Osteoblast (primary cell): ENCODE measurements around the gene STOX1. TPM values are rescaled to one million over a fixed set of nuclear protein-coding genes. Genes with fewer than 3 reads are reported as not detected.

ENCODE experiments used
- DNase-seq: peaks from one replicate; pipeline ENCODE4 v3.0.0; 2011; ENCODE audit warnings: low spot score, mixed read lengths; ENCODE audit not compliant: insufficient read length; ENCODE audit errors: missing footprints
- H2AFZ ChIP-seq: 2 replicates; pipeline ENCODE4 v1.6.0; 2011; ENCODE audit warnings: mild to moderate bottlenecking, low read length
- H3K27ac ChIP-seq: 2 replicates; pipeline ENCODE4 v1.5.1; 2011; ENCODE audit warnings: mild to moderate bottlenecking, low read depth, low read length, moderate library complexity
- H3K27me3 ChIP-seq: 2 replicates; pipeline ENCODE4 v1.6.0; 2012; ENCODE audit warnings: mild to moderate bottlenecking, control low read depth, inconsistent platforms, low read length, moderate library complexity; ENCODE audit not compliant: insufficient read depth
- H3K36me3 ChIP-seq: 2 replicates; pipeline ENCODE4 v1.5.1; 2011; ENCODE audit warnings: mild to moderate bottlenecking, low read length, control low read depth, moderate library complexity; ENCODE audit not compliant: insufficient read depth
- H3K4me1 ChIP-seq: 2 replicates; pipeline ENCODE4 v1.5.1; 2011; ENCODE audit warnings: mild to moderate bottlenecking, low read length, control low read depth, moderate library complexity; ENCODE audit not compliant: insufficient read depth
- H3K4me2 ChIP-seq: 2 replicates; pipeline ENCODE4 v1.6.0; 2011; ENCODE audit warnings: mild to moderate bottlenecking, low read length; ENCODE audit not compliant: insufficient read depth
- H3K4me3 ChIP-seq: fragments of 200-600 bp; sonication (generic); 3 replicates; pipeline ENCODE4 v1.5.1; 2012; ENCODE audit warnings: mild to moderate bottlenecking, low read length, inconsistent platforms; ENCODE audit not compliant: insufficient read depth
- H3K79me2 ChIP-seq: 2 replicates; pipeline ENCODE4 v1.6.0; 2012; ENCODE audit warnings: mild to moderate bottlenecking, low read length, control low read depth, inconsistent platforms; ENCODE audit not compliant: insufficient read depth
- H3K9me3 ChIP-seq: 2 replicates; pipeline ENCODE4 v1.5.1; 2011; ENCODE audit warnings: low read depth, low read length, control low read depth
- H4K20me1 ChIP-seq: 2 replicates; pipeline ENCODE4 v1.6.0; 2012; ENCODE audit warnings: mild to moderate bottlenecking, low read length, control low read depth; ENCODE audit not compliant: insufficient read depth
- total RNA-seq: library from RNA; depleted of rRNA; stranded (reverse); fragments of >200 nt; gene quantifications from 2 replicates; pipeline ENCODE4 v1.2.3, GENCODE V29; 2012
- TF ChIP-seq, protein P1 (sequence below): IDR thresholded peaks from 2 replicates; pipeline ENCODE4 v1.5.1; 2011; ENCODE audit warnings: mild to moderate bottlenecking, low read depth, low read length, moderate library complexity; ENCODE audit errors: extremely low read depth

STOX1 gene, protein sequence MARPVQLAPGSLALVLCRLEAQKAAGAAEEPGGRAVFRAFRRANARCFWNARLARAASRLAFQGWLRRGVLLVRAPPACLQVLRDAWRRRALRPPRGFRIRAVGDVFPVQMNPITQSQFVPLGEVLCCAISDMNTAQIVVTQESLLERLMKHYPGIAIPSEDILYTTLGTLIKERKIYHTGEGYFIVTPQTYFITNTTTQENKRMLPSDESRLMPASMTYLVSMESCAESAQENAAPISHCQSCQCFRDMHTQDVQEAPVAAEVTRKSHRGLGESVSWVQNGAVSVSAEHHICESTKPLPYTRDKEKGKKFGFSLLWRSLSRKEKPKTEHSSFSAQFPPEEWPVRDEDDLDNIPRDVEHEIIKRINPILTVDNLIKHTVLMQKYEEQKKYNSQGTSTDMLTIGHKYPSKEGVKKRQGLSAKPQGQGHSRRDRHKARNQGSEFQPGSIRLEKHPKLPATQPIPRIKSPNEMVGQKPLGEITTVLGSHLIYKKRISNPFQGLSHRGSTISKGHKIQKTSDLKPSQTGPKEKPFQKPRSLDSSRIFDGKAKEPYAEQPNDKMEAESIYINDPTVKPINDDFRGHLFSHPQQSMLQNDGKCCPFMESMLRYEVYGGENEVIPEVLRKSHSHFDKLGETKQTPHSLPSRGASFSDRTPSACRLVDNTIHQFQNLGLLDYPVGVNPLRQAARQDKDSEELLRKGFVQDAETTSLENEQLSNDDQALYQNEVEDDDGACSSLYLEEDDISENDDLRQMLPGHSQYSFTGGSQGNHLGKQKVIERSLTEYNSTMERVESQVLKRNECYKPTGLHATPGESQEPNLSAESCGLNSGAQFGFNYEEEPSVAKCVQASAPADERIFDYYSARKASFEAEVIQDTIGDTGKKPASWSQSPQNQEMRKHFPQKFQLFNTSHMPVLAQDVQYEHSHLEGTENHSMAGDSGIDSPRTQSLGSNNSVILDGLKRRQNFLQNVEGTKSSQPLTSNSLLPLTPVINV
- total RNA-seq: under 0.01 and 0.29 TPM in 2 replicates

DNA sequence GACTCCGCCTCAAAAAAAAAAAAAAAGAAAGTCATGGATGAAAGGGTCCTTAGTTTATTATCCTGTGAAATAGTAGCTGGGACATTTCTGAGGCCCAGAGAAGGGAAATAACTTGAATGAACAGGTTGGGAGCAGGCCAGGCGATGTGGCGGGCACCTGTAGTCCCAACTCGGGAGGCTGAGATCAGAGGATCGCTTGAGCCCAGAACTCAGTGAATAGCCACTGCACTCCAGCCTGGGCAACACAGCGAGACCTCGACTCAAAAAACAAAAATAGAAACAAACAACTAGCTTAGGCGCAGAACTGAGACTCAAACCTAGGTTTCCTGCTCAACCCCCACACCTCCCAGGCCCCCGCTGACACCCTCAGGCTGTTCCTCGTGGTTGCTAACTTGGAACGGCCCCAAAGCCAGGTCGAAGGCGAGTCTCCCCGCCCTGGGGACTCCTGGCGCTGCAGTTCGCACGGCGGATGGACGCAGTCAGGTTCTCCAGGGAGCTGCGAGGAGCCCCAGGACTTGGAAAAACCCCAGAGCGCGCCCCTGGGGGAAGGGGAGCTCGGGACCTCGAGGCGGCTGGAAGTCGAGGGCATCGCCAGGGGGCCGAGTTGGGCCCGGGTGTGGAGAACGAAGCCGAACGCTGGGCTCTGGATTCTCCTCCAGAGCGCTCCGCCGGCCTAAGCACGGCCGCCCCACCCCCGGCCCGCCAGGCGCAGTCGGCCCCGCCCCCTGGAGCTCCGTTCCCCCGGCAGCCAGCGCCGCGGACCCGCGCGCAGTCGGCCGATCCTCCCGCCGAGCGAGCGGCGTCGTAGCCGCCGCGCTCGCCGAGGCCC, at the start of gene STOX1:
TSS of gene STOX1 (plus strand) at position 768 of the 828 bp plus-strand sequence. CDS start 93 bp downstream, outside the sequence.
- no peak within 1 kb of the TSS for H3K27ac ChIP-seq
- DNase-seq: peak; percentile 93
- no peaks in the 10 kb centered on the region for H3K9me3 ChIP-seq
- H2AFZ ChIP-seq: peak within 1 kb of the TSS; percentile 89
- H3K36me3 ChIP-seq: no peaks in the 10 kb centered on the region
- peak within 1 kb of the TSS; percentile 86 for H3K4me2 ChIP-seq
- H3K4me3 ChIP-seq: peak within 1 kb of the TSS; percentile 72
- H3K4me1 ChIP-seq: peaks cover 4% of the 10 kb centered on the region
- H3K27me3 ChIP-seq: peaks cover 29% of the 10 kb centered on the region
- TF ChIP-seq, protein P1, sequence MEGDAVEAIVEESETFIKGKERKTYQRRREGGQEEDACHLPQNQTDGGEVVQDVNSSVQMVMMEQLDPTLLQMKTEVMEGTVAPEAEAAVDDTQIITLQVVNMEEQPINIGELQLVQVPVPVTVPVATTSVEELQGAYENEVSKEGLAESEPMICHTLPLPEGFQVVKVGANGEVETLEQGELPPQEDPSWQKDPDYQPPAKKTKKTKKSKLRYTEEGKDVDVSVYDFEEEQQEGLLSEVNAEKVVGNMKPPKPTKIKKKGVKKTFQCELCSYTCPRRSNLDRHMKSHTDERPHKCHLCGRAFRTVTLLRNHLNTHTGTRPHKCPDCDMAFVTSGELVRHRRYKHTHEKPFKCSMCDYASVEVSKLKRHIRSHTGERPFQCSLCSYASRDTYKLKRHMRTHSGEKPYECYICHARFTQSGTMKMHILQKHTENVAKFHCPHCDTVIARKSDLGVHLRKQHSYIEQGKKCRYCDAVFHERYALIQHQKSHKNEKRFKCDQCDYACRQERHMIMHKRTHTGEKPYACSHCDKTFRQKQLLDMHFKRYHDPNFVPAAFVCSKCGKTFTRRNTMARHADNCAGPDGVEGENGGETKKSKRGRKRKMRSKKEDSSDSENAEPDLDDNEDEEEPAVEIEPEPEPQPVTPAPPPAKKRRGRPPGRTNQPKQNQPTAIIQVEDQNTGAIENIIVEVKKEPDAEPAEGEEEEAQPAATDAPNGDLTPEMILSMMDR: no peak
- no peaks in the 10 kb centered on the region for H4K20me1 ChIP-seq
- H3K79me2 ChIP-seq: no peaks in the 10 kb centered on the region

DNA sequence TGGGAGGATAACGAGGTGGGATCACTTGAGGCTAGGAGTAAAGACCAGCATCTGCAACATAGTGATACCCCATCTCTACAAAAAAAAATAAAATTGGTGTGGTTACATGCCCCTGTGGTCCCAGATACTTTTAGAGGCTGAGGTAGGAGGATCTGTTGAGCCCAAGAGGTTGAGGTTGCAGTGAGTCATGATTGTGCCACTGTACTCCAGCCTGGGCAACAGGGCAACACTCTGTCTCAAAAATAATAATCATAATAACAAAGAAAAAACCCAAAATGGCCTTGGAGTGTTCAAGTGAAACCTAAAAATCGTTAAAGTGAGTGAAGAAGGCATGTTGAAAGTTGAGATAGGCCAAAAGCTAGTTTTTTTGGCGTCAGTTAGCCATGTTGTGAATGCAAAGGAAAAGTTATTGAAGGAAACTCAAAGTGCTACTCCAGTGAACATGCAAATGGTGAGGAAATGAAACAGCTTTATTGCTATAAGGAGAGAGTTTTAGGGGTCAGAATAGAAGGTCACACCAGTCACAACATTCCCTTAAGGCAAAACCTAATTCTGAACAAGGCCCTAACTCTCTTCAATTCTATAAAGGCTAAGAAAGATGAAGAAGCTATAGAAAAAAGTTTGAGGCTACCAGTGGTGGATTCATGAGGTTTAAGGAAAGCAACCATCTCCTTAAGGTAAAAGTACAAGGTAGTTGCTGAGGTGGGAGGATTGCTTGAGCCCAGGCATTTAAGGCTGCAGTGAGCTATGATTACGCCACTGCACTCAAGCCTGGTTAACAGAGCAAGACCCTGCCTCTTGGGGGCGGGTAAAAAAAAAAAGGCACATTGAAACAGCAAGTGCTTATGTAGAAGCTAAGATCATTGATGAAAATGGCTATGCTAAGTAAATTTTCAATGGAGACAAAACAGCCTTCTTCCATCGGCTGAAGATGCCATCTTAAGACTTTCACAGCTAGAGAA, 45.4 kb upstream of the STOX1 start:
- TF ChIP-seq, protein P1: no peak
- H3K36me3 ChIP-seq: peaks cover 67% of the 10 kb centered on the region

DNA sequence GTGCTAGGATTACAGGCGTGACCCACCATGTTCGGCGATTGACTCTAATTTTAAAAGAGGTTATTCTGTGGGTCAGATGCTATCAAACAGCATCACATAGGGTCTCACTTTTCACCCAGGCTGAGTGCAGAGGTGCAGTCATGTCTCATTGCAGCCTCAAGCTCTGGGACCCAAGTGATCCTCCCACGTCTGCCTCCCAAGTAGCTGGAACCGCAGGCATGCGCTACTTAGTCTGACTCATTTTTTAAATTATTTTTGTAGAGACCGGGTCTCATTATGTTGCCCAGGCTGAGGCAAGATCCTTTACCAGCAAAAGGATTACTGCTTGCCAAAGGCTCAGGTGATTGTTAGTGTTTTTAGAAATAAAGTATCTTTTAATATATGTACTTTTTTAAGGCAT, 42.9 kb upstream of the STOX1 start:
- peaks cover 5% of the 10 kb centered on the region for H4K20me1 ChIP-seq
- no peaks in the 10 kb centered on the region for H3K79me2 ChIP-seq
- no peak overlapping the region for H3K4me3 ChIP-seq
- no peaks in the 10 kb centered on the region for H3K4me1 ChIP-seq
- no peaks in the 10 kb centered on the region for H3K9me3 ChIP-seq
- DNase-seq: peak; percentile 50
- no peak overlapping the region for H3K4me2 ChIP-seq
- no peak overlapping the region for H3K27ac ChIP-seq
- H3K27me3 ChIP-seq: no peaks in the 10 kb centered on the region
- TF ChIP-seq, protein P1: no peak
- H3K36me3 ChIP-seq: peaks cover 70% of the 10 kb centered on the region
- no peak overlapping the region for H2AFZ ChIP-seq

More for the DNA sequence above, 45.4 kb upstream of the STOX1 start:
- Histone ChIP-seq H3K27ac (no peak overlapping the region), H3K79me2 (no peaks in the 10 kb centered on the region), H3K9me3 (no peaks in the 10 kb centered on the region), H3K4me3 (no peak overlapping the region), H3K27me3 (no peaks in the 10 kb centered on the region), H4K20me1 (peaks cover 5% of the 10 kb centered on the region), H2AFZ (no peak overlapping the region), H3K4me2 (no peak overlapping the region), H3K4me1 (no peaks in the 10 kb centered on the region)
- peak; percentile 32 for DNase-seq
